Prostate gland (tissue), 2 donors: ENCODE measurements around the gene COL16A1. TPM values are rescaled to one million over a fixed set of nuclear protein-coding genes. Genes with fewer than 3 reads are reported as not detected.

Experiments used
- DNase-seq: peaks from one replicate; pipeline ENCODE4 v3.0.0-alpha.2; 2019; ENCODE audit warnings: low spot score
- H3K27ac ChIP-seq, 2 donors: fragments of 200-600 bp; sonication (generic); 2 replicates each; pipeline ENCODE4 v1.5.1; 2017 to 2019
- H3K27me3 ChIP-seq: fragments of 200-600 bp; sonication (generic); replicated peaks from 2 replicates; pipeline ENCODE4 v1.5.1; 2019; ENCODE audit not compliant: insufficient read depth
- H3K36me3 ChIP-seq, 2 donors: fragments of 200-600 bp; sonication (generic); 1 replicate in 1 of 2; 2 replicates in 1 of 2; pipeline versions ENCODE4 v1.5.1 to v1.8.1; 2017 to 2019
- H3K4me1 ChIP-seq: fragments of 200-600 bp; sonication (generic); replicated peaks from 2 replicates; pipeline ENCODE4 v1.5.1; 2019
- H3K4me3 ChIP-seq, 2 donors: fragments of 200-600 bp; sonication (generic); 2 replicates each; pipeline ENCODE4 v1.5.1; 2017 to 2019
- H3K9me3 ChIP-seq: fragments of 200-600 bp; sonication (generic); 2 replicates; pipeline ENCODE4 v1.5.1; 2017
- CTCF ChIP-seq, 4 experiments: fragments of 200-600 bp in 2 of 4; fragments of 450-650 bp in 2 of 4; sonication (generic) in 2 of 4; IDR thresholded peaks; 1 replicate in 3 of 4; 2 replicates in 1 of 4; pipeline ENCODE4 v1.5.1; 2016 to 2019; ENCODE audit warnings: antibody characterized with exemption in 4 of 4, mild to moderate bottlenecking in 2 of 4, moderate library complexity in 2 of 4
- POLR2A ChIP-seq: fragments of 450-650 bp; IDR thresholded peaks from one replicate; pipeline ENCODE4 v1.6.1; 2016; ENCODE audit warnings: antibody characterized with exemption, mild to moderate bottlenecking
- POLR2AphosphoS5 ChIP-seq: sonication (generic); formaldehyde crosslinking; IDR thresholded peaks from one replicate; pipeline ENCODE4 v1.6.1; 2017; ENCODE audit warnings: antibody characterized with exemption
- WGBS: methylation state at CpG from one replicate; pipeline ENCODE4 v1.1.5; 2018; 5-methylcytosine and 5-hydroxymethylcytosine counted together
- intact Hi-C: fragments of 100-400 bp; cut with DNase I; formaldehyde crosslinking; loops from one replicate; pipeline ENCODE4 v1.14.2; 2022
- total RNA-seq, 2 donors: library from RNA; depleted of rRNA; stranded (reverse); fragments of >200 nt; gene quantifications; one replicate each; pipeline ENCODE4 v1.1.0, GENCODE V29; 2016

The COL16A1 gene
- total RNA-seq, 2 donors from 2014 or later = 45.3 to 89.4 TPM

GRCh38 chr1:31657020-31657804 is 46.6 kb downstream of the COL16A1 start:
- H3K4me3 ChIP-seq = no peak overlapping the region
- H3K36me3 ChIP-seq = no peaks in the 10 kb centered on the region
- intact Hi-C loops = no loop called here
- no peaks in the 10 kb centered on the region for H3K27me3 ChIP-seq
- H3K27ac ChIP-seq = no peak overlapping the region
- TF ChIP-seq CTCF (IDR thresholded peaks at IDR 0.05) (no peak), POLR2AphosphoS5 (no peak), POLR2A (no peak)
- H3K4me1 ChIP-seq = no peaks in the 10 kb centered on the region
- DNase-seq = no peak
- WGBS = 60% methylated on average over 14 of the region's 14 CpGs
- H3K9me3 ChIP-seq = no peaks in the 10 kb centered on the region

GRCh38 chr1:31655756-31656155 is 48.1 kb downstream of the COL16A1 start:
- no peak overlapping the region for H3K27ac ChIP-seq

GRCh38 chr1:31655104-31655503 is 48.7 kb downstream of the COL16A1 start:
- TF ChIP-seq CTCF (IDR thresholded peaks at IDR 0.05) = no peak
- no peak for TF ChIP-seq POLR2A
- no peak for TF ChIP-seq POLR2AphosphoS5
- WGBS = 81% methylated on average over 6 of the region's 6 CpGs
- Histone ChIP-seq H3K27me3 (no peaks in the 10 kb centered on the region), H3K36me3 (no peaks in the 10 kb centered on the region), H3K4me1 (no peaks in the 10 kb centered on the region), H3K4me3 (no peak overlapping the region), H3K9me3 (no peaks in the 10 kb centered on the region), H3K27ac (no peak overlapping the region)
- intact Hi-C loops = no loop called here
- DNase-seq = no peak

More at GRCh38 chr1:31655756-31656155, 48.1 kb downstream of the COL16A1 start:
- DNase-seq = no peak
- intact Hi-C loops = no loop called here
- H3K27me3 ChIP-seq = no peaks in the 10 kb centered on the region
- H3K9me3 ChIP-seq = no peaks in the 10 kb centered on the region
- TF ChIP-seq CTCF (IDR thresholded peaks at IDR 0.05) (no peak), POLR2AphosphoS5 (no peak), POLR2A (no peak)
- 40% methylated on average over 4 of the region's 4 CpGs for WGBS
- H3K4me3 ChIP-seq = no peak overlapping the region
- no peaks in the 10 kb centered on the region for H3K4me1 ChIP-seq
- H3K36me3 ChIP-seq = no peaks in the 10 kb centered on the region

- no peak overlapping the region for H3K27ac ChIP-seq
Observed at GRCh38 chr1:31654474-31654776, 49.4 kb downstream of the COL16A1 start.

More at GRCh38 chr1:31654474-31654776, 49.4 kb downstream of the COL16A1 start:
- TF ChIP-seq POLR2AphosphoS5 (no peak), POLR2A (no peak), CTCF (IDR thresholded peaks at IDR 0.05) (no peak)
- H3K9me3 ChIP-seq = no peaks in the 10 kb centered on the region
- H3K4me1 ChIP-seq = no peaks in the 10 kb centered on the region
- DNase-seq = no peak
- no peaks in the 10 kb centered on the region for H3K36me3 ChIP-seq
- no peak overlapping the region for H3K4me3 ChIP-seq
- no peaks in the 10 kb centered on the region for H3K27me3 ChIP-seq
- 89% methylated on average over 5 of the region's 5 CpGs for WGBS
- intact Hi-C loops = no loop called here
